AG08395 (cell line): ENCODE data around the gene LZTR1.

ENCODE experiments used
- DNase-seq: peaks from one replicate; pipeline ENCODE4 v3.0.0; 2012; ENCODE audit warnings: mixed read lengths, low spot score

The LZTR1 gene

DNA sequence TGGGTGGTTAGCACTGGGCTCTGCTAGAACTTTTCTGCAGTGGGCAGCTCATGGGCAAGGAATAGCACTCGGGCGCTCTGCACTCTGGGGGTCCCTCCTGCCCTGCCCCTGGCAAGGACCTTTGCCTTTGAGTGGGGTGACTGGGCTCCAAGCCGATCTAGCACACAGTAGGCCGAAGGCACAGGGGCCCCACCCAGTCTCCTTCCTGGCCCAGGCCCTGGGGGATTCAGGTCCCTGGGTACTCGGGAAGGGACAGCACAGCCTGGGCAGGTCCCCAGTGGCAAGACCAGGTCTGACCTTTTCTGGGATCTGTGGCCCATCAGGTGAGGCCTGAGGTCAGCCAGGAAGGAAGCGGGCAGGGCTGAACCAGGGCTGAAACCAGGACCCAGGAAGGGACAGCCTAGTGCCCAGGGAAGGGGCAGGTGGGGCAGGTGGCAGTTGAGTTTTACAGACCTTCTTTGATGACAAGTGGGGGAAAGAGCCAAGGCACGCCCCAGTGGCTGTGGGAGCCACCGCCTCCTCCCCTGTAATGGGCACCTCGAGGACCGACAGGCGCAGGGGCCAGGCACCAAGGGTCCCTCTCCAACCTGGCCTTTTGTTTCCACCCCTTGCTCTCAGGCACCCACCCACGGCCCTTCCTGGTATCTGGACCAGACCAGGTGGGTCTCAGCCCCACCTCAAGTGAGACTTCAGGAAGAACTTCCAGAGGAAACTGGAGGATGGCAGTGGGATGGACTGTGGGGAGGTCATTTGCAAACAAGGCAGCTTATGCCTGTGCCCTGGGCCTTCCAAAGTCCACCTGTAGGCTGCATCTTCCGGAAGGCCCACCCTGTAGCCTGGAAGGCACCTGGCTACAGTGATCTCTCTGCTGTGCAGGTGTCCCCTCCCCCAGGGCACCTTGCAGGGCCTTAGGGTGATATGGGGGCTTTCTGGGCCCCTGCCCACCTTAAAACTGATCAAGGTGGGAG, 15.9 kb upstream of the LZTR1 start:
- DNase-seq: no peak

DNA sequence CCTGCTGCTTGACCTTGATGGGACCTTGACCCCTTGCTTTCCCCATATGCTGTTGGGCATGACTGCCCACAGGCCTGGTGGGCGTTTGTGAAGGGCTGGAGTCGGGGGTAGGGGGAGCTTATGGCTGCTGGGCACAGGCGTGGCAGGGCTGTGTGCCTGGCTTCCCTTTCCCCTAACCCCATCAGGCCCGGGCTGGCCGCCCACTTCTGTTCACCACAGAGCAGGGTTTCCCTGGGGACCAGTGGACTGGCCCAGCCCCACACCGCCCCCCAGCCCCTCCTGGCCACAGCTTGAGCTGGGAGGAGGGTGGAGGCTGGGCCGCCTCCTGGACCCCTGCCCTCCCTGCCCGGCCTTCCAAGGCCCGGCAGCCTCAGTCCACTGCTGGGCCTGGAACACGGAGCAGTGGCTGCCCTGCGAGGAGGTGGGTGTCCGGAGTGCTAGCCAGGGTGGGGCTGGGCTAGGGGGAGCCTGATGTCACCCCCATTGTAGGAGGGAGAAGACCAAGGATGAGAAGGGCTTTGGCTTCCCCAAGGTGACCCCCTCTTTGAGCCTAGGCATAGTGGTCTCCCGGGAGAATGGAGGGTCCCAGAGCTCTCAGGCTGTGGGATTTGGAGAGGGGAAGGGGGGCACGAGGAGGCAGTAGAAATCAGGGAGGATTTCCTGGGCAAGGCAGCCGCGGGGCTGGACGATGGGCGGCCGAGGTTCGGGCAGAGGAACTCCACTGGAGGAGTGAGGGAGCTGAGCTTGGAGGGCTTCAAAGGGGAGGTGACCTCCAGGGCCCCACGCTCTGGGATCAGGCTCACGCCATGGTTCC, 15.0 kb upstream of the LZTR1 start, which contains the start of gene AIFM3:
Gene AIFM3, plus strand, starts transcription at position 373 of the 814 bp plus-strand sequence. CDS start 690 bp downstream, outside the sequence.
- no peak for DNase-seq

DNA sequence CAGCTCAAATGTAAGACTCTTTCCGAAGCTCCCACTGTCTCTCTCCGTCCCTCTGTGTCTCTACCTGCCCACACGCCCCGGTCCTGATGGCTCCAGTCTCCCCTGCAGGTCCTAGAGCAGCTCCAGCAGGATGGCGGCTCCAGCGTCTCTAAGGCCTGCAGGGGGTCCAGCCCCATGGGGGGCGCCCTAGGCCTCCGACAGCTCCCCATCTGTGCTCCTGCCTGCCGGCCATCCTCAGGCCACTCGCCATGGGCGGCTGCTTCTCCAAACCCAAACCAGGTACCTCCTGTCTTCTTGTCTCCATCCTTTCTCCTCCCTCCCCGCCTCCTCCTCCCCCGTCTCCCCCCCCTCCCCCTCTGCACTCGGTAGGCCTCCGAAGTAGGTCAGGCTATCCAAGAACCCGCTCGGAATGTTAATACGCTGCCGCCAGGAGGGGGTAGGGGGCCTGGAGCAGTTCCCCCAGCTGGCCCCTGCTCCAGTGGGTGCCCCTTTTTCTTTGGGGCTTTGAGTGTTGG, 14.3 kb upstream of the LZTR1 start:
- no peak for DNase-seq

DNA sequence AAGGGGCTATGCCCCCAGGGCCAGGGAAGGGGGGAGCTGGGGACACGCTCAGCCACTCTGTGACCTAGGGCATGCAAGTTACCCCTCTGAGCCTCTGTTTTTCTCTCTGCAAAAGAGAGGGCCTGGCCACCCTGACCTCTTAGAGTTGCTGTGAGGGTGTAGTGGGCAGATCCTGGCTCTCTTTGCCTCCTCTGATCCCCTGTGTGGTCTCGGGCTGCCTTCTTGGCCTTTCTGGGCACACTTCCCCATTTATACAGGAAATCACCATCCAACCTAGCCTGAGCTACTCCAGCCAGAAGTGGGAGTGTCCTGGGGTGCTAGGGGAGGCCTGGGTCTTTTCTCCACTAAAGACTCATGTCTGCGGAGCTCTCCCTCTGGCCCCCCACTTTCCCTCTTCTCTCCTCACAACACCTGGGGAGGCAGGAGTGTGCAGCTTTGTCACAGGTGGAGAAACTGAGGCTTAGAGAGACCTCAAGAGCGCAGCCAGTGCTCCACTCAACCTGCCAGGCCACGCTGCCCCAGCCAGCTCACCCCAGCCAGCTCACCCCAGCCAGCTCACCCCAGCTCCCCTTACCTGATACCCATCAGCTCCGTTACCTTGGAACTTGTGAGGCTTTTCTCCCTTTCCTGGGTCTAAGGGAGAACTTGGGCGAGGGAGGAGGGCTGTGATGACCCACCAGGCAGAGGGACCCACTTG, 13.7 kb upstream of the LZTR1 start:
- DNase-seq: no peak

DNA sequence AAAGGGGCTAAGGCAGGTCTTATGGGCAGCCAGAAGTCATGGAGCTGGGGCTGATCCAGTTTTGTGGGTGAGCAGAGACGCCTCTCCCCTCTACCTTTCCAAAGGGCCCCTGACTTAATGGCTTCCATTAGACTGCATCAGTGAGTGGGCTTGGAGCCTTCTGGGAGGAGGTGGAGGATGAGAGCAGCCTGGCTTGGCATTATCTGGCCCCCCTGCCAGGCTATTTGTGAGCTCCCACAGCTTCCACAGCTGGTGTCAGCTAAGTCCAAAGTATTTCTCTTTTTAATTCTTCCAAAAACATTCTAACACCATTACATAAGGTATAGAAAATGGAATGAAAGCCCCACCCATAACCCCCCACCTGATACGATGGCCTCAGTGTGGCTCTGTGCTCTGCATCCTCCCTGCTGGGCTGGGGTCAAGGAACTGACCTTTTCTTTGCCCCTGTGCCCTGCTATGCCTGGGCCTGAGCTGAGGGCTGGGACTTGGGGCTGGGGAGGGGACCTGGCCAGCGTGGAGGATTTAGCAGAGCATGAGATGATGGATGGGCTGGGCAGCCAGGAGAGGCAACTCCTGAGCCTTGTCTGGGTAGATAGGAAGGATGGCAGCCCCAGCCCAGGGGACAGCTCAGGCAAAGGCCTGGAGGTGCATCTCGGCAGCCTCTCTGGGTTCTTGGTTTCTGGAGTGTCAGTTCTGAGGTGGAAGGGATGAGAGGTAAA, 11.0 kb upstream of the LZTR1 start:
- no peak for DNase-seq

DNA sequence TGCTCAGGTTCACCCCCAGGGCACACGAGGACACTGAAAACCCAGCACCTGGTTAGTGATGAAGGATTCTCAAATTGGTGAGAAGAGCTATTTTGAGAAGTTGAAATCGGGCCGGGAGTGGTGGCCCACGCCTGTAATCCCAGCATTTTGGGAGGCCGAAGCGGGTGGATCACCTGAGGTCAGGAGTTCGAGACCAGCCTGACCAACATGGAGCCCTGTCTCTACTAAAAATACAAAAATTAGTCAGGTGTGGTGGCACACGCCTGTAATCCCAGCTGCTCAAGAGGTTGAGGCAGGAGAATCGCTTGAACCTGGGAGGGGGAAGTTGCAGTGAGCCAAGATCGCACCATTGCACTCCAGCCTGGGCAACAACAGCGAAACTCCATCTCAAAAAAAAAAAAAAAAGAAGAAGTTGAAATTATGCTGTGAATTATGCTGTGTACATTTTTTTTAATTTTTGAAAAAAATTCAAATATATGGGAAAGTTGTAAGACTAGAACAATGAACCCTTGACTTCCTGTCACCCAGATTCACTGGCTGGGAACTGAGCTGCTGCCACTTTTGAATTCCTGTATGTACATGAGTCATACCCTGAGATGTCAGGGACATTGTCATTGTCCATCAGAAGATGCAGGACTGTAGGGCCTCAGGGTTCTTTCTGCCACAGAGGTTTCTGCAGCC, 9.9 kb upstream of the LZTR1 start:
- peak; percentile 44 for DNase-seq

DNA sequence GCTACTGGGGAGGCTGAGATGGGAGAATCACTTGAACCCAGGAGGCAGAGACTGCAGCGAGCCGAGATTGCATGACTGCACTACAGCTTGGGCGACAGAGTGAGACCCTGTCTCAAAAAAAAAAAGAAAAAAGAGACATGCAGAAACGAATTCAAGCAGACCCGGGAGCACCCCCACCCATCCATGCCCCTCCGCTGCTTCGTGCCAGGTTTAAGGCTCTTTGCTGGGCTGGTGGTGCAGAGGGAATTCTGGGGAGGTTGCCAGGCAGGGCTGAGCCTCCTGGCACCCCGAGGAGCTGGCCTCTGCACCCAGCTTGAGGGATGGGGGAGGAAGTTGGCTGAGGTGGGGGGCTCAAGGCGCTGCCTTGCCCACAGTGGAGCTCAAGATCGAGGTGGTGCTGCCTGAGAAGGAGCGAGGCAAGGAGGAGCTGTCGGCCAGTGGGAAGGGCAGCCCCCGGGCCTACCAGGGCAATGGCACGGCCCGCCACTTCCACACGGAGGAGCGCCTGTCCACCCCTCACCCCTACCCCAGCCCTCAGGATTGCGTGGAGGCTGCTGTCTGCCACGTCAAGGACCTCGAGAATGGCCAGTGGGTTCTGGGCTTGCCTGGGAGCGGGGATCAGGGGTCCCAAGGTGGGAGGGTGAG, 9.0 kb upstream of the LZTR1 start:
- no peak for DNase-seq

DNA sequence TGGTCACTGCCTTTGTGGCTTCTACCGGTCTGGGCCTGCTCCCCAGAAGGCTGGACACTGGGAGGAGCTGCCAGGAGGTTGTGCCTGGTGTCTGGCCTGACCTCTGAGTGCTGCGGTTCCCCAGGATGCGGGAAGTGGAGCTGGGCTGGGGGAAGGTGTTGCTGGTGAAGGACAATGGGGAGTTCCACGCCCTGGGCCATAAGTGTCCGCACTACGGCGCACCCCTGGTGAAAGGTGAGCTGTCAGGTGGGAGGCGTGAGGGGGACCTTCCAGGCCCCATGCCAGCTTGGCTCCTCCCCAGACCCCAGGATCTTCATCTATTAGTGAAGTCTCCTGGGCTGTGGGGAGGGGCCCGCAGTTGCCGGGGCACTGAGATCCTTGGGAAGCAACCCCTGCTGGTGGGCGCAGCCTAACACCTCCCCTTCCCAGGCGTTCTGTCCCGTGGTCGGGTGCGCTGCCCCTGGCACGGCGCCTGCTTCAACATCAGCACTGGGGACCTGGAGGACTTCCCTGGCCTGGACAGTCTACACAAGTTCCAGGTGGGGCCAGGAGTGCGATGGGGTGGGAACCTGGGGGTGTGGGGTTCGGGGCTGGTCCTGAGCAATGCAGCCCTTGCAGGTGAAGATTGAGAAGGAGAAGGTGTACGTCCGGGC, 8.3 kb upstream of the LZTR1 start:
- no peak for DNase-seq

DNA sequence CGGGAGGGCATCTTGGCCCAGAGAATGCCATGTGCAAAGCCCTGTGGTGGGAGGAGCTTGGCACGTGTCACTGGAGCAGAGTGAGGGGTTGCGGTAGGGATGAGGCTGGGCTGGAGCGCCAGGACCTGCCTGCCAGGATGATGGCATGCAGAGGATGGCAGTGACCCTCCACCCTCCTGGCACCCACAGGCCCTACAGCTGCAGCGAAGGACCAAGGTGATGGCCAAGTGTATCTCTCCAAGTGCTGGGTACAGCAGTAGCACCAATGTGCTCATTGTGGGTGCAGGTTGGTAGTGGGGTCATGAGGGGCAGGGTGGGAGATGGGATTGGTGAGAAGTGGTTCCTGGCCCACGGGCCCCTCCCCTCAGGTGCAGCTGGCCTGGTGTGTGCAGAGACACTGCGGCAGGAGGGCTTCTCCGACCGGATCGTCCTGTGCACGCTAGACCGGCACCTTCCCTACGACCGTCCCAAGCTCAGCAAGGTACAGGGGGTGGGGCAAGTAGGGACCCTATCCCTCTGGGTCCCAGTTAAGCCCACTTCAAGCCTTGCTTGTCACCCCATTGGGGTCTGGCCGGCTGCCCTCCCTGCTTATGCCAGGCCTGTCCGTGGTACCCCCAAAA, 7.7 kb upstream of the LZTR1 start:
- no peak for DNase-seq

DNA sequence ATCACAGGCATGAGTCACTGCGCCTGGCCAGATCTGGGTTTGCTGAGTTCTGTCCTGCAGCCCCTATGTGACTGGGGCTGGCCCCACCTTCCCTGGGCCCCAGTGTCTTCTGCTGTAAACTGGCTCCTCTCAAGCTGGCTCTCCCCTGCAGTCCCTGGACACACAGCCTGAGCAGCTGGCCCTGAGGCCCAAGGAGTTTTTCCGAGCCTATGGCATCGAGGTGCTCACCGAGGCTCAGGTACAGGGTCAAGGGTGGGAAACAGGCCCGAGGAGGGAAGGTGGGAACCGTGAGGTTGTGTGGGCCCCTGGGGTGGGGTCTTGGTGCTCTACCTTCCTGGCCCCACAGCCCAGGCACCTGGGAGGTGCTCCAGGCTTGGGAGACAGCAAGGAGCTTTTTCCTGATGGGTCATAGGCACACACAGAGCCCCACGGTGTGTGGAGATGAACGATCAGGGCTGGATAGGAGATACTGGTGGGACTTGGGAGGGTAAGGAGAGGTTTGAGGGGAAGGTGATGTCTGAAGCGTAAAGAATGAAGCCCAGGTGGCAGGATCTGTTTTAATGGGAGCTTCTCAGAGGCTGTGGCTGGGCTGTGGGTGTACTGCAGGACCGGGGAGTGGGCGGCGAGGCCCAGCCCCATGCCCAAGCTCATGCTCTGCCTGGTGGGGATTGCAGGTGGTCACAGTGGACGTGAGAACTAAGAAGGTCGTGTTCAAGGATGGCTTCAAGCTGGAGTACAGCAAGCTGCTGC, 6.4 kb upstream of the LZTR1 start:
- DNase-seq: no peak

DNA sequence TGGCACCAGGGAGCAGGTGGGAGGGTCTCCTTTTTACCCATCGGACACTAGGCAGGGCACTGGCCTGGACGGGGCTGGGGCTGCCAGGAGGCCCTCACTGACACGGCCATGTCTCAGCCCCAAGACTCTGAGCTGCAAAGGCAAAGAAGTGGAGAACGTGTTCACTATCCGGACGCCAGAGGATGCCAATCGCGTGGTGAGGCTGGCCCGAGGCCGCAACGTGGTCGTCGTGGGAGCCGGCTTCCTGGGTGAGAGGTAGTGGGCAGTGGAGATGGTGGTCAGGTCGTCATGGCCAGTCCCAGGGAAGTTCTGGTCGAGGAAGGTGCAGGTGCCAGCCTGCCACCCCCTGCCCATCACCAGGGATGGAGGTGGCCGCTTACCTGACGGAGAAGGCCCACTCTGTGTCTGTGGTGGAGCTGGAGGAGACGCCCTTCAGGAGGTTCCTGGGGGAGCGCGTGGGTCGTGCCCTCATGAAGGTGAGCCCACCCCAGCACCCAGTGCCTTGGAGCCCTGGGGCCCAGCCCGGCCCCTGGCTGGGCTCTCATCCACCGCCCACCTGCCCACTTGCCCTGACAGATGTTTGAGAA, 5.7 kb upstream of the LZTR1 start:
- DNase-seq: no peak

DNA sequence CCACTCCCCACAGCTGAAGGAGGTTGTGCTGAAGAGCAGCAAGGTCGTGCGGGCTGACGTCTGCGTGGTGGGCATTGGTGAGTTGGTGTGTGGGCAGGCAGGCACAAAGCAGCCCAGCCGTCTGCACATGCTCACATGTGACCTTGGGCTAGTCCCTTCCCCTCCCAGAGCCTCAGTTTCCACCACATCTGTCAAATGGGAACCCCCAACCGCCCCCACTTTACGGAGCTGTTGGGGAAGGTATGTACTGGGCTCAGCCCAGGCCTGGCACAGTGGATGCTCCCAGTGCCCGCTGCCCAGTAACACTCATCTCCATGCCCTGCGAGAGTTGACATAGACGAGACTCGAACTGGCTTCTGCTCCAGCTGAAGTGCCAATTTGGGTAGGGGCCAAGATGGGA, 5.1 kb upstream of the LZTR1 start:
- no peak for DNase-seq

DNA sequence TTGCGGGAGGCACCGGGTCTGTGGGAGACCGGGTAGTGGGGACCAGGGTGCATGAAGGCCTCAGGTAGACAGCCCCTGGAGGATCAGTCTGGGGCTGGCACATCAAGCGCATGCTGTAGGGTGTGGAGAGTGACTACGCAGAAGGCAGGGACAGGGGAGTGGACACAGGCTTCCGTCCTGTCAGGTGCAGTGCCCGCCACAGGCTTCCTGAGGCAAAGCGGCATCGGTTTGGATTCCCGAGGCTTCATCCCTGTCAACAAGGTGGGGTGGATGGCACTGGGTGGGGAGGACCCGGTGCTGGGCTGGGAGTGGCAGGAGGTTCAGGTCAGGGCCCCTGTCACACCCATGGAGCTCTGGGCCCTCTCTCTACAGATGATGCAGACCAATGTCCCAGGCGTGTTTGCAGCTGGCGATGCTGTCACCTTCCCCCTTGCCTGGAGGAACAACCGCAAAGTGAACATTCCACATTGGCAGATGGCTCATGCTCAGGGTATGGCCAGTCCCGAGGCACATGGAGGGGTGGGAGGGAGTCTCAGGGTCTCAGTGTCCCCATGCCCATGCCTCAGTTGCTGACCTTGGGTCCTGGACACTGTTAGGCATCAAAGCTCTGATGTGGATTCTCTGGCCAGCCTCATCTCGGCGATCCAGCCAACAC, 4.5 kb upstream of the LZTR1 start:
- no peak for DNase-seq

DNA sequence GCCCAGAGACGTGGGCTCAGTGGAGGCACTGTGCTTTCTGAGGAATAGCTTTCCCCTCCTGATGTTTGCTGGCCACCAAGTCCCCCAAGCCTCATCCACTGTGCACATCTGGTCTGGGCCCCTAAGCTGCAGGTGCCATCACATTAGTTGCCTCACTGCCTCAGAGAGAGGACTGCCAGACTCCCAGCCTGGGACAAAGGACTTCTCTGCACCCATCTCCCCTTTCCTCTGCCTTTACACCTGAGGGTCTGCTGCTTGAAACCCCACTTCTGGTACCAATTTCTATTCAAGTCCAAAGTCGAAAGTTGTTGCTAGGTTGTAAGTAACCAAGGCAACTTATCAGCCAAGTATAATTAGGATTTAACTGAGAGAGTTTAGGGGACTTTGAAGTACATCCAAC, 3.7 kb upstream of the LZTR1 start:
- no peak for DNase-seq

DNA sequence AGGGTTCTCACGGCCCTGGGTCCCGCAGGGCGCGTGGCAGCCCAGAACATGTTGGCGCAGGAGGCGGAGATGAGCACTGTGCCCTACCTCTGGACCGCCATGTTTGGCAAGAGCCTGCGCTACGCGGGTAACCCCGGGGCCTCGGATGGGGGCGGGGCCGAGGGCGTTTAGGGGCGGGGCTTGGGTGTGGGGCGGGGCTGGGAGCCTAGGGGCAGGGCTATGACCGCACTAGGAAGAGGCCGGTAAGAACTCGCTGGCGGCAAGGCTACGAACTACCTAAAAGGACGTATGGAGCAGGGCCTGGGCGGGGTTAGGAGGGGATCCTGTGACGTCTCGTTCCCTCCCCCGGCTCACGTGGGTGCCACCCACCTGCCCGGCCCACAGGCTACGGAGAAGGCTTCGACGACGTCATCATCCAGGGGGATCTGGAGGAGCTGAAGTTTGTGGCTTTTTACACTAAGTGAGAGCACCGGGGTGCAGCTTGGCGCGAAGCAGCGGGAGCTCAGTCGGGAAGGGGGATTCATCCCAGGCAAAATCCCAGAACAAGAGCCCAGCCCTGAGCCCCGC, 2.8 kb upstream of the LZTR1 start:
- DNase-seq: peak; percentile 59

DNA sequence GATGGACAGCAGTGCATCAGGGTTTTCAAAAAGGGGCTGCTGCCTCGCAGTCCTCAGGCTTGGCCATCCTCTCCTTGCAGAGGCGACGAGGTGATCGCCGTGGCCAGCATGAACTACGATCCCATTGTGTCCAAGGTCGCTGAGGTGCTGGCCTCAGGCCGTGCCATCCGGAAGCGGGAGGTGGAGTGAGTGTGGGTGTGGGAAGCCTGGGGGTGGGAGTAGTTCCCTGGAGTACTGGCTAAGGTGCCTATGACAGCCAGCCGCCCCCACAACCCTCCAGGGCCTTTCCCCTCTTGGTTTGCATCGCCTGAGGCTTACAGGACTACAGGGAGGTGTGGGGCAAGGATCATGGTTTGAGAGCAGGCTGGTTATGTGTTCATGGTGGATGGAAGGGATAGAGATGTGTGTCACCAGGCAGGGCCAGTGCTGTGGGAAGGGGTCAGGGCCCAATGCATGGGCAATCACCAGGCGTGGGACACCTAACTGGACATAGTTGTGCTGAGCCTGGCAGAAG, 2.1 kb upstream of the LZTR1 start:
- no peak for DNase-seq

DNA sequence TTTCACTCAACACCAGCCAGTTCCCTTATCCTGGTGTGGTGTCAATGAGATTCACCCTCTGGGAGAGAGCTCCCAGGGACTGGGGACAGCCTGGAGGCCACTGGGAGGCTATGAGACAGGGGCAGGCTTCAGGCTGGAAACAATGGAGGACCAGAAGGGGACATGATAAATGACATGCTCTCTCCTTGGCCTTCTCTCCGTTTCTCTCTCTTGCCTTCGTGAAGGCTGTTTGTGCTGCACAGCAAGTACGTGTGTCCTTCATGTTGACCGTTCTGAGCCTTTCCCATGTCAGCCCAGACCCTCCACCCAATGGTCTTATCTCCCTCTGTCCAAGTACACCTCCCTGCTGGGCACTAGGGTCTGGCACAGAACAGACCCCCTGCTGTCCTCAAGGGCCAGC, 1.6 kb upstream of the LZTR1 start:
- DNase-seq: no peak
